Peyer's patch (tissue), 4 donors: ENCODE results near the gene FOXD2.

ENCODE experiments used
- CTCF ChIP-seq, 6 experiments: fragments of 450-650 bp in 4 of 6; fragments of 200-600 bp in 2 of 6; sonication (generic) in 1 of 6; IDR thresholded peaks; one replicate each; pipeline ENCODE4 v1.5.1; 2017 to 2019; ENCODE audit warnings: antibody characterized with exemption in 6 of 6, mild to moderate bottlenecking in 3 of 6, moderate library complexity in 1 of 6
- POLR2A ChIP-seq, 2 donors: fragments of 450-650 bp; IDR thresholded peaks; one replicate each; pipeline ENCODE4 v1.5.1; 2017; ENCODE audit warnings: antibody characterized with exemption in 2 of 2, mild to moderate bottlenecking in 2 of 2, moderate library complexity in 2 of 2

- TF ChIP-seq CTCF (IDR thresholded peaks at IDR 0.05) = no peak
- TF ChIP-seq POLR2A (IDR thresholded peaks at IDR 0.05) = no peak
Observed at GRCh38 chr1:47411436-47411835, 26.4 kb upstream of the FOXD2 start.
